Measurements from ENCODE around the gene GATB. TPM values are rescaled to one million over a fixed set of nuclear protein-coding genes. Genes with fewer than 3 reads are reported as not detected.

Gene GATB
- total and polyA plus RNA-seq, 3 experiments from 2014 or later, result 12.3 to 29.6 (median 27.0) TPM

DNA sequence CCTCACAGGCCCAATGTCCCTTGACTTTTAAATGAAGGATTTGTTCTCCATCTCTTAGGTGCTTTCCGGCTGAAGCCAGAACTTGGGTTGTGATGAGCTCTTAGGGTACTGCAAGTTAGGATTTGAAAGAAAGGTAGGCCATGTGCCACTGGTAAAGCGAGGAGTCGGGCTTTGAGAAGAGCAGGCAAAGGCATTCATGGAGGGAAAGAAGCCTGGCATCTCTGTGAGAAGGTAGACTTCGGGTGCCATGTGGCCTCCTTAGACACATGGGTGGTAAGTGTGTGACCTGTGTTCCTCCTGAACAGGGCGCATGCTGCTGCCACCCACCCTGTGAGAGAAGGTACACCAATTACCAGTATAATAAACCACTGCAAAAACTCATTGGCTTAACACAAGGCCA, 102.9 kb downstream of the GATB start:
- DNase-seq, result no peak
- POLR2A ChIA-PET, result no interaction called here
- Histone ChIP-seq H3K4me3 (ENCODE audit: low read length) (no peak overlapping the region), H3K27me3 (ENCODE audit: insufficient read depth, low read length, poor library complexity, severe bottlenecking) (no peaks in the 10 kb centered on the region), H3K36me3 (ENCODE audit: insufficient read depth, low read length) (no peaks in the 10 kb centered on the region), H3K9me3 (ENCODE audit: low read length) (no peaks in the 10 kb centered on the region), H3K4me1 (ENCODE audit: insufficient read depth, low read length) (peaks cover 14% of the 10 kb centered on the region), H3K27ac (ENCODE audit: low read depth, low read length) (no peak overlapping the region)
- no peak overlapping the region for H3K4me3 Mint-ChIP-seq
- no peaks in the 10 kb centered on the region for H3K27me3 Mint-ChIP-seq
- no peak overlapping the region for H3K27ac Mint-ChIP-seq
- peaks cover 0 to 4% (median 0%) of the 10 kb centered on the region in 3 donors for H3K36me3 Mint-ChIP-seq
- CTCF ChIA-PET, result interaction anchor here (1.1 kb wide), 1 partner anchor 9 kb away, joined by 3 read pairs; no protein-coding TSS in a partner anchor
- no peaks in the 10 kb centered on the region for H3K9me3 Mint-ChIP-seq
- H3K4me1 Mint-ChIP-seq, result peaks cover 3 to 10% (median 9%) of the 10 kb centered on the region in 3 donors

GRCh38 chr4:151656058-151656457, 104.7 kb downstream of the GATB start:
- POLR2A ChIA-PET, result no interaction called here
- H3K9me3 ChIP-seq (ENCODE audit: low read length), result no peaks in the 10 kb centered on the region
- no peaks in the 10 kb centered on the region for H3K36me3 ChIP-seq (ENCODE audit: insufficient read depth, low read length)
- H3K4me1 ChIP-seq (ENCODE audit: insufficient read depth, low read length), result peaks cover 14% of the 10 kb centered on the region
- no peak for DNase-seq
- no peak overlapping the region for H3K4me3 ChIP-seq (ENCODE audit: low read length)
- no peaks in the 10 kb centered on the region for H3K9me3 Mint-ChIP-seq
- H3K27me3 ChIP-seq (ENCODE audit: insufficient read depth, low read length, poor library complexity, severe bottlenecking), result no peaks in the 10 kb centered on the region
- peaks cover 3 to 10% (median 9%) of the 10 kb centered on the region in 3 donors for H3K4me1 Mint-ChIP-seq
- H3K27me3 Mint-ChIP-seq, result peaks cover 0 to 1% of the 10 kb centered on the region in 2 donors
- peaks cover 0 to 4% (median 0%) of the 10 kb centered on the region in 3 donors for H3K36me3 Mint-ChIP-seq
- H3K4me3 Mint-ChIP-seq, result no peak overlapping the region
- CTCF ChIA-PET, result no interaction called here
- no peak overlapping the region for H3K27ac Mint-ChIP-seq
- no peak overlapping the region for H3K27ac ChIP-seq (ENCODE audit: low read depth, low read length)

DNA sequence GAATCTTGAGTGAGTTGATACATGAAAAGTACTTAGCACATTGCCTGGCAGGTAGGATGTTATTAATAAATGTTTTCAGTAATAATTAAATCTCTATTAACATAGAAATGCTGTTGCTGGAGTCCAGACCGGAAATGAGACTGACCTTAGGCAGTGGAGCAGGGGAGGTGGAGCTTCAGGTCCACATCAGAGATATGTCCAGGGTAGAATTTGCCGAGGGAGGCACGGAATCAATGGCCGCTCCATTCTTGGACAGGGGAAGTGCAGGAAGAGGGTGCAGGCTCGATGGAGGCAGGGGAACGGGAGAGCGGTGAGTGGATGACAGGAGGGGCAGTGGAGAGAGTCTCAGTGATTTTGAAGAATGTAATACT, 107.3 kb downstream of the GATB start:
- CTCF ChIA-PET, result no interaction called here

DNA sequence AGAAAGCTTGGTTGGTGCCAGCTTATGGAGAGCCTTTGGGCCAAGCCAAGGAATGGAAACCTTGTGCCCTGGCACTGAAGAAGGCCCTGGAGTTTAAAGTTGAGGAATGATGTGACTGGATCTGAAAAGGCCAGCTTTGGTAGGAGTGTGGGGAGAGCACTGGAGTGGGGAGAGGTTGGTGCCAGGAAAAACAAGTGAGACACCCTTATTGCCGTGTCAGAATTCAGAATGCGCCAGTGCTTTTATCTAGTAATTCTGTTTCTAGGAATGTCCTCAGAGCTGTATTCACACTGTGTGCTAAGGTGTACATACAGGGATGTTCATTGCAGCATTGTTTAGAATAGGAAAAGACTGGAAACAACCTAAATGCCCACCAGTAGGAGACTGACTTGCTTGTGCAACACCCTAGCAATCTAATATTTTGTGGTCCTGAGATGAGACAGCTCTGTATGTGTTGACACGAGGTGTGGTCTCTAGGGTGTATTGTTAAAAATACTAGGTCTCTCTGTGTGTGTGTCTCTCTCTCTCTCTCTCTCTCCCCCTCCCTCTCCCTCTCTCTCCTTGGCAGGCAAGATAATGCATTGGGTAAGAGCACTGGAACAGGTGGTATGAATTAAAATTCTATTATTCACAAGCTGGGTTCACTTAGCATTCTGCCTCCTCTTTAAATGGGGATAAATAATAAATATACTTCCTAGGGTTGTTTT, 107.8 kb downstream of the GATB start:
- CTCF ChIA-PET, result no interaction called here

More for the DNA sequence above, 107.3 kb downstream of the GATB start:
- H3K27me3 ChIP-seq (ENCODE audit: insufficient read depth, low read length, poor library complexity, severe bottlenecking), result no peaks in the 10 kb centered on the region
- no peaks in the 10 kb centered on the region for H3K4me1 ChIP-seq (ENCODE audit: insufficient read depth, low read length)
- H3K36me3 ChIP-seq (ENCODE audit: insufficient read depth, low read length), result no peaks in the 10 kb centered on the region
- no peak for DNase-seq
- no peak overlapping the region for H3K27ac Mint-ChIP-seq
- POLR2A ChIA-PET, result no interaction called here
- peaks cover 0 to 6% (median 0%) of the 10 kb centered on the region in 3 donors for H3K36me3 Mint-ChIP-seq
- H3K4me1 Mint-ChIP-seq, result no peaks in the 10 kb centered on the region
- H3K9me3 Mint-ChIP-seq, result no peaks in the 10 kb centered on the region
- H3K27me3 Mint-ChIP-seq, result peaks cover 1 to 8% of the 10 kb centered on the region in 2 donors
- H3K4me3 Mint-ChIP-seq, result no peak overlapping the region
- H3K9me3 ChIP-seq (ENCODE audit: low read length), result no peaks in the 10 kb centered on the region
- H3K27ac ChIP-seq (ENCODE audit: low read depth, low read length), result no peak overlapping the region
- H3K4me3 ChIP-seq (ENCODE audit: low read length), result no peak overlapping the region

DNA sequence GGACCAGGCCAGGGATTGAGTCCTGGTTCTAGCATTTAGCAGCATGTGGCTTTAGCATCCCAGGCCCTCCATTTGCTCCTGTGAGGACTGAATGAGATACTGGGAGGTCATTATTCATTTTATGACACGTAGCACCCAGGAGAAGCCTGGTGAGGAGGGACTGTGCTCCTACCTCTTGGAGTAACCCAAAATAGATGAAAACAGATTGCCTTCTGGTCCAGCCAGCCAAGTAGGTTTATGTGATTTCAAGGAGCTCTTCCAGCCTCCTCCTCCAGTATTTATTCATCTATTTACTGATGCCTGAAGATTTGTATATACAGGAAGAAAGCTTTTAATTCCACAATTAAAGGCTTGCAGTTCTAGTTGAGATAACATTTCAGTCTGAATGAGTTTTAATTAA, 109.3 kb downstream of the GATB start:
- no peaks in the 10 kb centered on the region for H3K36me3 ChIP-seq (ENCODE audit: insufficient read depth, low read length)
- no peaks in the 10 kb centered on the region for H3K4me1 Mint-ChIP-seq
- H3K9me3 Mint-ChIP-seq, result no peaks in the 10 kb centered on the region
- no peak overlapping the region for H3K4me3 Mint-ChIP-seq
- no peaks in the 10 kb centered on the region for H3K27me3 ChIP-seq (ENCODE audit: insufficient read depth, low read length, poor library complexity, severe bottlenecking)
- no peak for DNase-seq
- H3K9me3 ChIP-seq (ENCODE audit: low read length), result no peaks in the 10 kb centered on the region
- H3K36me3 Mint-ChIP-seq, result peaks cover 0 to 4% (median 0%) of the 10 kb centered on the region in 3 donors
- CTCF ChIA-PET, result interaction anchor here (1.5 kb wide), 1 partner anchor 14 kb away, joined by 3 read pairs; no protein-coding TSS in a partner anchor
- POLR2A ChIA-PET, result no interaction called here
- no peak overlapping the region for H3K27ac ChIP-seq (ENCODE audit: low read depth, low read length)
- H3K4me1 ChIP-seq (ENCODE audit: insufficient read depth, low read length), result no peaks in the 10 kb centered on the region
- H3K4me3 ChIP-seq (ENCODE audit: low read length), result no peak overlapping the region
- no peak overlapping the region for H3K27ac Mint-ChIP-seq
- H3K27me3 Mint-ChIP-seq, result peaks cover 4 to 11% of the 10 kb centered on the region in 2 donors

More for the DNA sequence above, 107.8 kb downstream of the GATB start:
- no peaks in the 10 kb centered on the region for H3K9me3 Mint-ChIP-seq
- H3K9me3 ChIP-seq (ENCODE audit: low read length), result no peaks in the 10 kb centered on the region
- no peak overlapping the region for H3K4me3 Mint-ChIP-seq
- H3K27ac Mint-ChIP-seq, result no peak overlapping the region
- no peak overlapping the region for H3K27ac ChIP-seq (ENCODE audit: low read depth, low read length)
- no peaks in the 10 kb centered on the region for H3K36me3 ChIP-seq (ENCODE audit: insufficient read depth, low read length)
- peaks cover 0 to 6% (median 0%) of the 10 kb centered on the region in 3 donors for H3K36me3 Mint-ChIP-seq
- H3K27me3 ChIP-seq (ENCODE audit: insufficient read depth, low read length, poor library complexity, severe bottlenecking), result no peaks in the 10 kb centered on the region
- POLR2A ChIA-PET, result no interaction called here
- H3K4me1 ChIP-seq (ENCODE audit: insufficient read depth, low read length), result no peaks in the 10 kb centered on the region
- H3K4me3 ChIP-seq (ENCODE audit: low read length), result no peak overlapping the region
- DNase-seq, result no peak
- H3K4me1 Mint-ChIP-seq, result no peaks in the 10 kb centered on the region
- H3K27me3 Mint-ChIP-seq, result peaks cover 4 to 8% of the 10 kb centered on the region in 2 donors

GRCh38 chr4:151649479-151649878, 111.3 kb downstream of the GATB start:
- Mint-ChIP-seq H3K27ac (no peak overlapping the region), H3K9me3 (no peaks in the 10 kb centered on the region), H3K36me3 (peaks cover 0 to 2% (median 0%) of the 10 kb centered on the region in 3 donors), H3K27me3 (peaks cover 4 to 11% of the 10 kb centered on the region in 2 donors), H3K4me1 (no peaks in the 10 kb centered on the region), H3K4me3 (no peak overlapping the region)
- no peak overlapping the region for H3K27ac ChIP-seq (ENCODE audit: low read depth, low read length)
- H3K4me3 ChIP-seq (ENCODE audit: low read length), result no peak overlapping the region
- DNase-seq, result no peak
- H3K27me3 ChIP-seq (ENCODE audit: insufficient read depth, low read length, poor library complexity, severe bottlenecking), result no peaks in the 10 kb centered on the region
- CTCF ChIA-PET, result interaction anchor here (0.6 kb wide), 1 partner anchor 9 kb away, joined by 3 read pairs; no protein-coding TSS in a partner anchor
- POLR2A ChIA-PET, result no interaction called here
- H3K4me1 ChIP-seq (ENCODE audit: insufficient read depth, low read length), result no peaks in the 10 kb centered on the region
- no peaks in the 10 kb centered on the region for H3K36me3 ChIP-seq (ENCODE audit: insufficient read depth, low read length)
- no peaks in the 10 kb centered on the region for H3K9me3 ChIP-seq (ENCODE audit: low read length)

GRCh38 chr4:151646322-151646721, 114.5 kb downstream of the GATB start:
- H3K4me1 ChIP-seq (ENCODE audit: insufficient read depth, low read length), result no peaks in the 10 kb centered on the region
- Mint-ChIP-seq H3K27me3 (peaks cover 5 to 11% of the 10 kb centered on the region in 2 donors), H3K4me1 (no peaks in the 10 kb centered on the region), H3K36me3 (peaks cover 0 to 2% (median 0%) of the 10 kb centered on the region in 3 donors), H3K27ac (no peak overlapping the region), H3K9me3 (no peaks in the 10 kb centered on the region), H3K4me3 (no peak overlapping the region)
- H3K36me3 ChIP-seq (ENCODE audit: insufficient read depth, low read length), result no peaks in the 10 kb centered on the region
- no peaks in the 10 kb centered on the region for H3K9me3 ChIP-seq (ENCODE audit: low read length)
- no peaks in the 10 kb centered on the region for H3K27me3 ChIP-seq (ENCODE audit: insufficient read depth, low read length, poor library complexity, severe bottlenecking)
- no peak for DNase-seq
- ChIA-PET CTCF (no interaction called here), POLR2A (no interaction called here)
- no peak overlapping the region for H3K4me3 ChIP-seq (ENCODE audit: low read length)
- H3K27ac ChIP-seq (ENCODE audit: low read depth, low read length), result no peak overlapping the region

- Mint-ChIP-seq H3K27me3 (peaks cover 2 to 6% of the 10 kb centered on the region in 2 donors), H3K27ac (no peak overlapping the region), H3K4me1 (no peaks in the 10 kb centered on the region), H3K4me3 (no peak overlapping the region), H3K36me3 (no peaks in the 10 kb centered on the region), H3K9me3 (no peaks in the 10 kb centered on the region)
- POLR2A ChIA-PET, result no interaction called here
- DNase-seq, result no peak
- CTCF ChIA-PET, result no interaction called here
- Histone ChIP-seq H3K9me3 (ENCODE audit: low read length) (no peaks in the 10 kb centered on the region), H3K4me1 (ENCODE audit: insufficient read depth, low read length) (no peaks in the 10 kb centered on the region), H3K27me3 (ENCODE audit: insufficient read depth, low read length, poor library complexity, severe bottlenecking) (no peaks in the 10 kb centered on the region), H3K4me3 (ENCODE audit: low read length) (no peak overlapping the region), H3K27ac (ENCODE audit: low read depth, low read length) (no peak overlapping the region), H3K36me3 (ENCODE audit: insufficient read depth, low read length) (no peaks in the 10 kb centered on the region)
Measured at GRCh38 chr4:151644622-151645021, 116.2 kb downstream of the GATB start.
